ENCODE results near the gene IVNS1ABP.

GRCh38 chr1:185257950-185258208 is 59.2 kb downstream of the IVNS1ABP start:
- TF ChIP-seq, protein P1, sequence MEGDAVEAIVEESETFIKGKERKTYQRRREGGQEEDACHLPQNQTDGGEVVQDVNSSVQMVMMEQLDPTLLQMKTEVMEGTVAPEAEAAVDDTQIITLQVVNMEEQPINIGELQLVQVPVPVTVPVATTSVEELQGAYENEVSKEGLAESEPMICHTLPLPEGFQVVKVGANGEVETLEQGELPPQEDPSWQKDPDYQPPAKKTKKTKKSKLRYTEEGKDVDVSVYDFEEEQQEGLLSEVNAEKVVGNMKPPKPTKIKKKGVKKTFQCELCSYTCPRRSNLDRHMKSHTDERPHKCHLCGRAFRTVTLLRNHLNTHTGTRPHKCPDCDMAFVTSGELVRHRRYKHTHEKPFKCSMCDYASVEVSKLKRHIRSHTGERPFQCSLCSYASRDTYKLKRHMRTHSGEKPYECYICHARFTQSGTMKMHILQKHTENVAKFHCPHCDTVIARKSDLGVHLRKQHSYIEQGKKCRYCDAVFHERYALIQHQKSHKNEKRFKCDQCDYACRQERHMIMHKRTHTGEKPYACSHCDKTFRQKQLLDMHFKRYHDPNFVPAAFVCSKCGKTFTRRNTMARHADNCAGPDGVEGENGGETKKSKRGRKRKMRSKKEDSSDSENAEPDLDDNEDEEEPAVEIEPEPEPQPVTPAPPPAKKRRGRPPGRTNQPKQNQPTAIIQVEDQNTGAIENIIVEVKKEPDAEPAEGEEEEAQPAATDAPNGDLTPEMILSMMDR (IDR thresholded peaks at IDR 0.05): no peak
- no peak for TF ChIP-seq POLR2A (IDR thresholded peaks at IDR 0.05)
